Ramos (cell line): ENCODE measurements around the gene CDK13.
"Not testable (repeated sequence)": the region's sequence is repeated elsewhere in the genome, so short reads cannot be mapped to it uniquely, and the experiment has no call there.

Experiments used
- in situ Hi-C: fragments of 300-500 bp; cut with MboI; formaldehyde crosslinking; loops from one replicate; pipeline ENCODE4 v1.14.3; 2022; ENCODE audit warnings: low sequenced_read_pairs; ENCODE audit not compliant: unreplicated experiment

Gene CDK13

GRCh38 chr7:40093631-40094350 is 143.7 kb downstream of the CDK13 start:
- in situ Hi-C loops = no loop called here

GRCh38 chr7:40095230-40095629 is 145.2 kb downstream of the CDK13 start:
- in situ Hi-C loops = no loop called here

GRCh38 chr7:40095695-40096327 is 145.8 kb downstream of the CDK13 start:
- in situ Hi-C loops = no loop called here

GRCh38 chr7:40097728-40098127 is 147.7 kb downstream of the CDK13 start:
- in situ Hi-C loops = no loop called here

- in situ Hi-C loops = no loop called here
Observed at GRCh38 chr7:40098810-40099209, 148.8 kb downstream of the CDK13 start.

- in situ Hi-C loops = no loop called here
Observed at GRCh38 chr7:40099837-40100236, 149.8 kb downstream of the CDK13 start.

- in situ Hi-C loops = no loop called here
Observed at GRCh38 chr7:40101201-40101600, 151.1 kb downstream of the CDK13 start.

- in situ Hi-C loops = no loop called here
Observed at GRCh38 chr7:40102897-40103296, 152.8 kb downstream of the CDK13 start.

GRCh38 chr7:40105879-40106473 is 155.9 kb downstream of the CDK13 start:
- in situ Hi-C loops = no loop called here

GRCh38 chr7:40115936-40116335 is 165.9 kb downstream of the CDK13 start:
- in situ Hi-C loops = no loop called here

- in situ Hi-C loops = not testable (repeated sequence)
Observed at GRCh38 chr7:40117199-40117598, 167.1 kb downstream of the CDK13 start.

- in situ Hi-C loops = not testable (repeated sequence)
Observed at GRCh38 chr7:40118201-40118600, 168.1 kb downstream of the CDK13 start.

- in situ Hi-C loops = no loop called here
Observed at GRCh38 chr7:40120020-40120419, 170.0 kb downstream of the CDK13 start.

- in situ Hi-C loops = not testable (repeated sequence)
Observed at GRCh38 chr7:40122100-40122939, 172.3 kb downstream of the CDK13 start.

GRCh38 chr7:40122940-40123254 is 172.8 kb downstream of the CDK13 start:
- in situ Hi-C loops = no loop called here

GRCh38 chr7:40133561-40134427 is 183.7 kb downstream of the CDK13 start:
- in situ Hi-C loops = no loop called here

GRCh38 chr7:40134428-40135316 is 184.6 kb downstream of the CDK13 start, which contains the start of the genes MPLKIP and SUGCT:
Gene MPLKIP, minus strand, starts transcription at chr7:40134622. Its CDS starts 55 bp downstream, at chr7:40134567.
Gene SUGCT, plus strand, starts transcription at chr7:40135005.
- in situ Hi-C loops = no loop called here

GRCh38 chr7:40135317-40135610 is 185.2 kb downstream of the CDK13 start:
- in situ Hi-C loops = no loop called here

GRCh38 chr7:40137563-40137962 is 187.5 kb downstream of the CDK13 start:
- in situ Hi-C loops = no loop called here
